ENCODE data around the gene VAV3. TPM values are rescaled to one million over a fixed set of nuclear protein-coding genes. Genes with fewer than 3 reads are reported as not detected.
"Not testable (repeated sequence)": the region's sequence is repeated elsewhere in the genome, so short reads cannot be mapped to it uniquely, and the experiment has no call there.

VAV3 gene
- total RNA-seq, 1 experiment from 2014 or later, result 0.57 TPM

- Mint-ChIP-seq H3K4me3 (ENCODE audit: unreplicated experiment) (no peak overlapping the region), H3K9me3 (ENCODE audit: unreplicated experiment) (no peaks in the 10 kb centered on the region), H3K36me3 (ENCODE audit: insufficient read depth, unreplicated experiment) (no peaks in the 10 kb centered on the region), H3K27me3 (ENCODE audit: insufficient read depth, unreplicated experiment) (no peaks in the 10 kb centered on the region), H3K4me1 (ENCODE audit: low read depth, unreplicated experiment) (no peaks in the 10 kb centered on the region), H3K27ac (ENCODE audit: unreplicated experiment) (no peak overlapping the region)
- no TSS peak for BruUV-seq (replicated peaks)
- DNase-seq, result no peak
- intact Hi-C loops (cut with micrococcal nuclease; ENCODE audit: unreplicated experiment), result no loop called here
- TF ChIP-seq CTCF (IDR thresholded peaks at IDR 0.05; ENCODE audit: insufficient read depth in 1 of 2, low read depth in 1 of 2, low read length in 1 of 2, severe bottlenecking in 1 of 2, unreplicated experiment in 1 of 2), result no peak
- no peak overlapping the region for H3K4me3 ChIP-seq (ENCODE audit: low read depth, low read length)
- no peaks in the 10 kb centered on the region for H3K36me3 ChIP-seq (ENCODE audit: control insufficient read depth, insufficient read depth, low read length)
- ChIA-PET CTCF (no interaction called here), POLR2A (no interaction called here)
- H3K4me1 ChIP-seq, result no peaks in the 10 kb centered on the region
- no peaks in the 10 kb centered on the region for H3K9me3 ChIP-seq
- H3K27me3 ChIP-seq (replicated peaks; ENCODE audit: control insufficient read depth, insufficient read depth, low read length), result no peaks in the 10 kb centered on the region
Observed at GRCh38 chr1:107726860-107727259, 238.1 kb downstream of the VAV3 start.

- Mint-ChIP-seq H3K9me3 (ENCODE audit: unreplicated experiment) (no peaks in the 10 kb centered on the region), H3K27me3 (ENCODE audit: insufficient read depth, unreplicated experiment) (no peaks in the 10 kb centered on the region), H3K36me3 (ENCODE audit: insufficient read depth, unreplicated experiment) (no peaks in the 10 kb centered on the region), H3K27ac (ENCODE audit: unreplicated experiment) (no peak overlapping the region), H3K4me3 (ENCODE audit: unreplicated experiment) (no peak overlapping the region), H3K4me1 (ENCODE audit: low read depth, unreplicated experiment) (no peaks in the 10 kb centered on the region)
- Histone ChIP-seq H3K36me3 (ENCODE audit: control insufficient read depth, insufficient read depth, low read length) (no peaks in the 10 kb centered on the region), H3K4me3 (ENCODE audit: low read depth, low read length) (no peak overlapping the region), H3K9me3 (no peaks in the 10 kb centered on the region), H3K27me3 (replicated peaks; ENCODE audit: control insufficient read depth, insufficient read depth, low read length) (no peaks in the 10 kb centered on the region), H3K4me1 (no peaks in the 10 kb centered on the region)
- DNase-seq, result no peak
- no TSS peak for BruUV-seq (replicated peaks)
- ChIA-PET CTCF (no interaction called here), POLR2A (no interaction called here)
- intact Hi-C loops (cut with micrococcal nuclease; ENCODE audit: unreplicated experiment), result no loop called here
- TF ChIP-seq CTCF (IDR thresholded peaks at IDR 0.05; ENCODE audit: insufficient read depth in 1 of 2, low read depth in 1 of 2, low read length in 1 of 2, severe bottlenecking in 1 of 2, unreplicated experiment in 1 of 2), result no peak
Observed at GRCh38 chr1:107724648-107725047, 240.3 kb downstream of the VAV3 start.

GRCh38 chr1:107720210-107720609 is 244.8 kb downstream of the VAV3 start:
- DNase-seq; CTCF ChIA-PET; H3K36me3 ChIP-seq (ENCODE audit: control insufficient read depth, insufficient read depth, low read length); H3K4me3 ChIP-seq (ENCODE audit: low read depth, low read length); POLR2A ChIA-PET; H3K27ac Mint-ChIP-seq (ENCODE audit: unreplicated experiment); H3K4me3 Mint-ChIP-seq (ENCODE audit: unreplicated experiment); H3K9me3 Mint-ChIP-seq (ENCODE audit: unreplicated experiment); BruUV-seq (replicated peaks); intact Hi-C loops (cut with micrococcal nuclease; ENCODE audit: unreplicated experiment); H3K9me3 ChIP-seq; H3K36me3 Mint-ChIP-seq (ENCODE audit: insufficient read depth, unreplicated experiment); H3K27me3 ChIP-seq (replicated peaks; ENCODE audit: control insufficient read depth, insufficient read depth, low read length); H3K4me1 ChIP-seq; H3K4me1 Mint-ChIP-seq (ENCODE audit: low read depth, unreplicated experiment); H3K27me3 Mint-ChIP-seq (ENCODE audit: insufficient read depth, unreplicated experiment): not testable (repeated sequence)

- Histone ChIP-seq H3K4me3 (ENCODE audit: low read depth, low read length) (no peak overlapping the region), H3K36me3 (ENCODE audit: control insufficient read depth, insufficient read depth, low read length) (no peaks in the 10 kb centered on the region), H3K4me1 (no peaks in the 10 kb centered on the region), H3K27me3 (replicated peaks; ENCODE audit: control insufficient read depth, insufficient read depth, low read length) (no peaks in the 10 kb centered on the region), H3K9me3 (no peaks in the 10 kb centered on the region)
- H3K27ac Mint-ChIP-seq (ENCODE audit: unreplicated experiment), result no peak overlapping the region
- H3K4me1 Mint-ChIP-seq (ENCODE audit: low read depth, unreplicated experiment), result no peaks in the 10 kb centered on the region
- no peak for DNase-seq
- ChIA-PET POLR2A (no interaction called here), CTCF (no interaction called here)
- H3K36me3 Mint-ChIP-seq (ENCODE audit: insufficient read depth, unreplicated experiment), result no peaks in the 10 kb centered on the region
- intact Hi-C loops (cut with micrococcal nuclease; ENCODE audit: unreplicated experiment), result no loop called here
- H3K9me3 Mint-ChIP-seq (ENCODE audit: unreplicated experiment), result no peaks in the 10 kb centered on the region
- H3K4me3 Mint-ChIP-seq (ENCODE audit: unreplicated experiment), result no peak overlapping the region
- H3K27me3 Mint-ChIP-seq (ENCODE audit: insufficient read depth, unreplicated experiment), result no peaks in the 10 kb centered on the region
- no peak for TF ChIP-seq CTCF (IDR thresholded peaks at IDR 0.05; ENCODE audit: insufficient read depth in 1 of 2, low read depth in 1 of 2, low read length in 1 of 2, severe bottlenecking in 1 of 2, unreplicated experiment in 1 of 2)
- BruUV-seq (replicated peaks), result no TSS peak
Observed at GRCh38 chr1:107710005-107710404, 255.0 kb downstream of the VAV3 start.

Data from Caco-2 (cell line).